Spinal cord (tissue), 10 donors: ENCODE data around the gene BMPER. TPM values are rescaled to one million over a fixed set of nuclear protein-coding genes. Genes with fewer than 3 reads are reported as not detected.
A peak's percentile ranks its signal among the peaks of the same experiment; 100 is the strongest.

Source experiments
- DNase-seq, 6 donors: peaks; one replicate each; pipeline versions ENCODE4 v3.0.0 to v3.0.0-alpha.2; 2013 to 2015; ENCODE audit warnings: low spot score in 6 of 6, low read depth in 4 of 6
- H3K27ac ChIP-seq: one replicate; pipeline ENCODE4 v1.5.1; 2013; ENCODE audit warnings: low read depth, low read length, control low read depth
- H3K27me3 ChIP-seq: one replicate; pipeline ENCODE4 v1.6.1; 2013; ENCODE audit warnings: low read length; ENCODE audit not compliant: control insufficient read depth, insufficient read depth
- H3K36me3 ChIP-seq: one replicate; pipeline ENCODE4 v1.6.1; 2013; ENCODE audit warnings: low read length; ENCODE audit not compliant: control insufficient read depth, insufficient read depth
- H3K4me1 ChIP-seq: one replicate; pipeline ENCODE4 v1.6.1; 2013; ENCODE audit warnings: low read length; ENCODE audit not compliant: control insufficient read depth, insufficient read depth
- H3K4me3 ChIP-seq: one replicate; pipeline ENCODE4 v1.5.1; 2013; ENCODE audit warnings: low read depth, low read length, control low read depth
- H3K9me3 ChIP-seq: one replicate; pipeline ENCODE4 v1.6.1; 2013; ENCODE audit warnings: low read length; ENCODE audit not compliant: control insufficient read depth, insufficient read depth
- WGBS: methylation state at CpG from one replicate; pipeline ENCODE4 v1.1.5; 2013; ENCODE audit warnings: missing lambda C conversion rate; ENCODE audit not compliant: insufficient coverage; 5-methylcytosine and 5-hydroxymethylcytosine counted together
- polyA plus RNA-seq, 2 donors: library from polyadenylated mRNA; unstranded; fragments of 120-200 nt; gene quantifications; one replicate each; pipeline ENCODE4 v1.2.1, GENCODE V29; 2013; ENCODE audit not compliant: insufficient read length in 2 of 2
- total RNA-seq, 2 donors: library from RNA; depleted of rRNA in 1 of 2; stranded (reverse); fragments of 120-200 nt in 1 of 2; fragments of >200 nt in 1 of 2; gene quantifications; one replicate each; pipeline versions ENCODE4 v1.2.3 to v1.2.4, GENCODE V29; 2013 to 2014
- donor health status: healthy.

BMPER gene
- total and polyA plus RNA-seq, 4 donors: 16.8 to 36.3 (median 29.1) TPM

DNA sequence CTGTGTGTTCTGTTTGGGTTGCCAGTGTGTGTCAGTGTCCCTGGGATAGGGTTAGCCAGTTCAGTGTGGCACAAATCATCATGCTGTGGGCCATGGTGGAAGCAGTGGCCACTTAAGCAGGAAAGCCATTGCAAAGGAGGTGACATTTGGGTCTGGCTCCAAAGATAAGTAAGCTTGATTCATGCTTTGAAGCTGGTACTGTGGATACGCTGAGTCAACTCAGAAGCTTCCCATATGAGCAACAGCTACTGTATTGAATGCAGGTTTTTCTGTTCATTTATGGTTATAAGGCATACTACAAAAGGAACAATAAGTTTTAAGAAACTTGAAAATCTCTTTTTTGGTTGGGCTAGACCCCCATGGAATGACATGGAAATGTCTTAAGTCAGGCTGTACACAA lies 143.1 kb downstream of the BMPER start:
- no peak overlapping the region for H3K4me3 ChIP-seq
- no peaks in the 10 kb centered on the region for H3K27me3 ChIP-seq
- no peaks in the 10 kb centered on the region for H3K4me1 ChIP-seq
- DNase-seq: no peak
- no peaks in the 10 kb centered on the region for H3K36me3 ChIP-seq
- H3K27ac ChIP-seq: no peak overlapping the region
- WGBS: no CpG with 5 or more reads among the region's 1 CpG
- H3K9me3 ChIP-seq: no peaks in the 10 kb centered on the region

GRCh38 chr7:34054075-34054474 lies 148.7 kb downstream of the BMPER start:
- H3K9me3 ChIP-seq: no peaks in the 10 kb centered on the region
- WGBS: no CpG with 5 or more reads among the region's 3 CpGs

GRCh38 chr7:34057136-34057535 lies 151.8 kb downstream of the BMPER start:
- Histone ChIP-seq H3K4me1 (peaks cover 15% of the 10 kb centered on the region), H3K36me3 (no peaks in the 10 kb centered on the region), H3K4me3 (no peak overlapping the region), H3K27ac (no peak overlapping the region), H3K27me3 (no peaks in the 10 kb centered on the region), H3K9me3 (no peaks in the 10 kb centered on the region)
- DNase-seq: no peak

More at GRCh38 chr7:34054075-34054474, 148.7 kb downstream of the BMPER start:
- Histone ChIP-seq H3K27me3 (no peaks in the 10 kb centered on the region), H3K36me3 (no peaks in the 10 kb centered on the region), H3K4me1 (peaks cover 6% of the 10 kb centered on the region), H3K27ac (no peak overlapping the region), H3K4me3 (no peak overlapping the region)
- DNase-seq: no peak

GRCh38 chr7:34057956-34058355 lies 152.6 kb downstream of the BMPER start:
- H3K4me3 ChIP-seq: no peak overlapping the region
- no peaks in the 10 kb centered on the region for H3K27me3 ChIP-seq
- no peak for DNase-seq
- 86% methylated on average over 5 of the region's 5 CpGs for WGBS
- no peaks in the 10 kb centered on the region for H3K9me3 ChIP-seq
- no peak overlapping the region for H3K27ac ChIP-seq
- H3K4me1 ChIP-seq: peaks cover 15% of the 10 kb centered on the region
- H3K36me3 ChIP-seq: no peaks in the 10 kb centered on the region

DNA sequence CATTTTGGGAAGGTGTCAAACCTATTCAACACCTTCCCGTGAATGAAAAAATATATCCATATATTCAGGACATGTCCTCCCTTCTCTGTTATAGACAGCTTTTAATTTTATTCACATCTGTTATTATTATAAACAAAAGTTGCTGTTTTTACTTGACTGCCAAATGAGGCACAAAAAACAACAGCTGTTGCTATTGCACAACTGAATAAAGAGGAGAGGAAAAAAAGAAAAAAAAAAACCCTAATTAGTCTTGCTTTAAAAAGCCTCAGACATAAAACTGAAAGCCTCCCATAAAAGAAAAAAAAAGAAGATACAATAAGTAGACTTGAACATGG lies 153.4 kb downstream of the BMPER start:
- H3K4me1 ChIP-seq: peaks cover 15% of the 10 kb centered on the region
- no peak overlapping the region for H3K4me3 ChIP-seq
- H3K27me3 ChIP-seq: no peaks in the 10 kb centered on the region
- no peaks in the 10 kb centered on the region for H3K9me3 ChIP-seq
- no peaks in the 10 kb centered on the region for H3K36me3 ChIP-seq
- no peak for DNase-seq
- no peak overlapping the region for H3K27ac ChIP-seq
- no CpG with 5 or more reads among the region's 1 CpG for WGBS

DNA sequence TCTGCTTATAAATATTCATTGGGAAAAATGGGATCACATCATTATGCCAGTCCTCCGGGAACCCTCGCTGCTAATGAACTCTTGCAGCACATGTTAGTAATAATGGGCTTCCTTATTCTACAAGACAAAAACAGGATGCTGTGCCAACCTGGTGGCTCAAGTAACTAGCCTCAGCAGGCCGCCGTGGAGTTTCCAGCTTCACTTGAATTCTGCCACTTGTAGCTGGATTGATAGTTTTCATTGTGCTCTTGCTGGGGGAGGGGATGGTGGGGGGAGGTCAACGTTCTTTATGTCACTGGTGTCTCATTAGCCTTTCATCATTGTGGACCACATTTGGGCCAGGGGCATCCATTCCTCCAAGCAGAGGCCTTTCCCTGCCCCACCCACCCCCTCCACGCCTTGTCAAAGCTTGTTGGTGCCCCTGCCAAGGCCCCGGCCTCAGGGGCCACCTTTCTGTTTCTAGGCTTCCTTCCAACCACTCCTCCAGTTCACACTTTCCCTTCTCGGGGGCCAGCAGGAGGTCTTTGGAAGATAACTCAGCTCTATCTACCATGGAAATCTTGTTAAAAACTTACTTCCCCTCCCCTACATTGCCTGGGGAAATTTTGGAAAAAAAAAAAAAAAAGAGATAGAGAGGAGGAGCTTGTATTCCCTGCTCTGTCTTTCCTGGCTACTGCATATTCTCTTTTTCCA lies 153.9 kb downstream of the BMPER start:
- H3K9me3 ChIP-seq: no peaks in the 10 kb centered on the region
- H3K36me3 ChIP-seq: no peaks in the 10 kb centered on the region
- H3K27ac ChIP-seq: peak overlapping the region; percentile 44
- H3K4me3 ChIP-seq: no peak overlapping the region
- H3K4me1 ChIP-seq: peaks cover 15% of the 10 kb centered on the region
- H3K27me3 ChIP-seq: no peaks in the 10 kb centered on the region
- DNase-seq: peak in 5 of 6 donors; percentile 54 to 96 (median 71)
- WGBS: 4% methylated on average over 4 of the region's 8 CpGs

- Histone ChIP-seq H3K4me3 (no peak overlapping the region), H3K9me3 (no peaks in the 10 kb centered on the region), H3K27ac (no peak overlapping the region), H3K4me1 (peaks cover 20% of the 10 kb centered on the region), H3K27me3 (no peaks in the 10 kb centered on the region), H3K36me3 (no peaks in the 10 kb centered on the region)
- WGBS: 52% methylated on average over 4 of the region's 4 CpGs
- DNase-seq: peak in 1 of 6 donors; percentile 44
Observed at GRCh38 chr7:34060196-34060947, 155.0 kb downstream of the BMPER start.

DNA sequence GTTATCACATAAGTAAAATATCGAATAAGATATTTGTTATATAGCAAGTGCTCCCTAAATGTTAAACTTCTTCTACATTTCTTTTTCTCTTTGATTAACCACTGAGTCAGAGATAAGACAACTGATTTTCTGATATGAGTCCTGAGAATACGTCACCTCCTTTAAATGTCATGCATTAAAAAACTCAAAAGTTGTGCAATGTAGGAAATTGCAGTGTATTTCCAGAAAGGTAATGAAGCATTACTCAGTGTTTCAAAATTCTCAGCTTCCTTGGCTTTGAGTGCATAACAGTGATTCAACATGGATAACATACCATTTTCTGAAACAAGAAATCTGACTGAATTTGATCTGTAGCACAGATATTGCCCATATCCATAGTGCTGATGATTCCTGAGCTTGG lies 155.8 kb downstream of the BMPER start:
- H3K9me3 ChIP-seq: no peaks in the 10 kb centered on the region
- no CpG with 5 or more reads among the region's 2 CpGs for WGBS
- DNase-seq: no peak
- no peaks in the 10 kb centered on the region for H3K27me3 ChIP-seq
- H3K27ac ChIP-seq: no peak overlapping the region
- no peaks in the 10 kb centered on the region for H3K36me3 ChIP-seq
- H3K4me3 ChIP-seq: no peak overlapping the region
- peaks cover 20% of the 10 kb centered on the region for H3K4me1 ChIP-seq

- no peaks in the 10 kb centered on the region for H3K27me3 ChIP-seq
- no peak for DNase-seq
- H3K36me3 ChIP-seq: no peaks in the 10 kb centered on the region
- H3K4me3 ChIP-seq: no peak overlapping the region
- no peak overlapping the region for H3K27ac ChIP-seq
- peaks cover 20% of the 10 kb centered on the region for H3K4me1 ChIP-seq
- no peaks in the 10 kb centered on the region for H3K9me3 ChIP-seq
- WGBS: no CpG with 5 or more reads among the region's 4 CpGs
Observed at GRCh38 chr7:34062341-34062740, 157.0 kb downstream of the BMPER start.

- no peak overlapping the region for H3K27ac ChIP-seq
Observed at GRCh38 chr7:34062826-34063225, 157.5 kb downstream of the BMPER start.

More at GRCh38 chr7:34062826-34063225, 157.5 kb downstream of the BMPER start:
- Histone ChIP-seq H3K27me3 (no peaks in the 10 kb centered on the region), H3K36me3 (no peaks in the 10 kb centered on the region), H3K4me1 (peaks cover 18% of the 10 kb centered on the region), H3K9me3 (no peaks in the 10 kb centered on the region), H3K4me3 (no peak overlapping the region)
- no peak for DNase-seq
